Esophagus squamous epithelium (tissue), 4 donors: Measurements from ENCODE around the gene TIMM21.

Experiments used
- POLR2A ChIP-seq, 4 donors: fragments of 450-650 bp; IDR thresholded peaks; one replicate each; pipeline ENCODE4 v1.6.1; 2017; ENCODE audit warnings: antibody characterized with exemption in 4 of 4, mild to moderate bottlenecking in 4 of 4, moderate library complexity in 3 of 4
- TF ChIP-seq, protein P1 (sequence below), 6 experiments: fragments of 450-650 bp in 4 of 6; fragments of 200-600 bp in 2 of 6; sonication (generic) in 2 of 6; IDR thresholded peaks; one replicate each; pipeline ENCODE4 v1.5.1; 2016 to 2019; ENCODE audit warnings: antibody characterized with exemption in 6 of 6, mild to moderate bottlenecking in 4 of 6, moderate library complexity in 4 of 6

DNA sequence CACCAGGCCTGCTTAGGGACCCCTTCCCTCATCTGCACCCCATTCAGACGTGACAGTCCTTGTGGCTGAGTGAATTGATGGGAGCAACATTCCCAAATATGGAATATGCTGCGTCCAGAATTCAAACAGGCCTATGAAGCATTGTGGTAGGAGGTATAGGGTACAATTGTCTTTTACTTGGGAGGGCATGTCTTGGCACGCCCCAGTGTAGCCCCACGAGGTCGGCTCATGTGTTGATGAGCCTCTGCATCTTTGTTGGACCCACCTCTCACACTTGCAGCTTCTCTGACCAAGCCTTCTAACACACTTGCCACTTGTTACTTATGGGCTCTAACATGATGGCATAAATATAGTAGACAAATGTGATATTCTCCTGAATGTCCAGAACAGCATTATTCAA, 1.6 kb downstream of the TIMM21 start:
- TF ChIP-seq, protein P1, sequence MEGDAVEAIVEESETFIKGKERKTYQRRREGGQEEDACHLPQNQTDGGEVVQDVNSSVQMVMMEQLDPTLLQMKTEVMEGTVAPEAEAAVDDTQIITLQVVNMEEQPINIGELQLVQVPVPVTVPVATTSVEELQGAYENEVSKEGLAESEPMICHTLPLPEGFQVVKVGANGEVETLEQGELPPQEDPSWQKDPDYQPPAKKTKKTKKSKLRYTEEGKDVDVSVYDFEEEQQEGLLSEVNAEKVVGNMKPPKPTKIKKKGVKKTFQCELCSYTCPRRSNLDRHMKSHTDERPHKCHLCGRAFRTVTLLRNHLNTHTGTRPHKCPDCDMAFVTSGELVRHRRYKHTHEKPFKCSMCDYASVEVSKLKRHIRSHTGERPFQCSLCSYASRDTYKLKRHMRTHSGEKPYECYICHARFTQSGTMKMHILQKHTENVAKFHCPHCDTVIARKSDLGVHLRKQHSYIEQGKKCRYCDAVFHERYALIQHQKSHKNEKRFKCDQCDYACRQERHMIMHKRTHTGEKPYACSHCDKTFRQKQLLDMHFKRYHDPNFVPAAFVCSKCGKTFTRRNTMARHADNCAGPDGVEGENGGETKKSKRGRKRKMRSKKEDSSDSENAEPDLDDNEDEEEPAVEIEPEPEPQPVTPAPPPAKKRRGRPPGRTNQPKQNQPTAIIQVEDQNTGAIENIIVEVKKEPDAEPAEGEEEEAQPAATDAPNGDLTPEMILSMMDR (IDR thresholded peaks at IDR 0.05), result no peak
- TF ChIP-seq POLR2A (IDR thresholded peaks at IDR 0.05), result no peak
